ENCODE measurements around the gene PPCS.

The PPCS gene

DNA sequence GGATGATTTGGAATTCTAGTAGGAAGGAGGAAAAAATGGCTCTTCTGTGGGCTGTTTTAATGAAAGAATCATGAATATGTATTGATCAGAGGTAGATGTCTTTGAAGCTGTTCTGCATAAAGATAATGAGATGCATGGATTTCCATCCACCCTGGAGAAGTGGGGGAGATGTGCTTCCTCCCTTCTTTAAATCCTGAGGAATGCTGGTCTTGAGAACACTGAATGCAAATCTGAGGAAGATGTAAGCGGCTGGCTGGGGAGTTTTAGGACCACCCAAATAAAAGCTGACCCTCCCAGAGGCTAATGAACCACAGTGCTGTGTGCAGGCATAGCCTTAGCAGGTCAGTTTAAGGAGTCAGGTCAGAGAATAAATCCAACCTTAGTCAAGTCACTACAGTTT, 37.8 kb upstream of the PPCS start:
- no peak for ATAC-seq (ENCODE audit: insufficient read depth, low read depth)
- H3K4me2 ChIP-seq (ENCODE audit: insufficient read depth, low read length) = no peak overlapping the region
- no peak overlapping the region for H2AFZ ChIP-seq (ENCODE audit: low read depth, low read length)
- no peaks in the 10 kb centered on the region for H3K79me2 ChIP-seq (ENCODE audit: insufficient read depth, low read length)
- no peak overlapping the region for H3K4me3 ChIP-seq (ENCODE audit: low read depth in 1 of 2, low read length in 2 of 2)
- no peak overlapping the region for H3K27ac ChIP-seq (ENCODE audit: low read length)
- DNase-seq = no peak
- H4K20me1 ChIP-seq (ENCODE audit: insufficient read depth, low read length) = no peaks in the 10 kb centered on the region
- no peaks in the 10 kb centered on the region for H3K4me1 ChIP-seq (ENCODE audit: insufficient read depth, low read length)
- H3K36me3 ChIP-seq (ENCODE audit: insufficient read depth, low read length) = peaks cover 16% of the 10 kb centered on the region
- no peaks in the 10 kb centered on the region for H3K27me3 ChIP-seq (ENCODE audit: insufficient read depth, low read length, poor library complexity)
- no peaks in the 10 kb centered on the region for H3K9me3 ChIP-seq (ENCODE audit: insufficient read depth, low read length, severe bottlenecking)
- no peak for TF ChIP-seq CTCF (IDR thresholded peaks at IDR 0.05; ENCODE audit: borderline replicate concordance, extremely low read depth, low read length, poor library complexity, severe bottlenecking)
- TF ChIP-seq EZH2 (IDR thresholded peaks at IDR 0.05; ENCODE audit: borderline replicate concordance, low read depth, low read length, severe bottlenecking) = no peak
- H3K9ac ChIP-seq (ENCODE audit: low read depth, low read length) = no peak overlapping the region

- H3K9me3 ChIP-seq (ENCODE audit: insufficient read depth, low read length, severe bottlenecking) = no peaks in the 10 kb centered on the region
- H3K9ac ChIP-seq (ENCODE audit: low read depth, low read length) = no peak overlapping the region
- H3K27ac ChIP-seq (ENCODE audit: low read length) = no peak overlapping the region
- H3K4me2 ChIP-seq (ENCODE audit: insufficient read depth, low read length) = no peak overlapping the region
- no peaks in the 10 kb centered on the region for H3K4me1 ChIP-seq (ENCODE audit: insufficient read depth, low read length)
- no peaks in the 10 kb centered on the region for H3K27me3 ChIP-seq (ENCODE audit: insufficient read depth, low read length, poor library complexity)
- H3K4me3 ChIP-seq (ENCODE audit: low read depth in 1 of 2, low read length in 2 of 2) = no peak overlapping the region
- peaks cover 13% of the 10 kb centered on the region for H3K36me3 ChIP-seq (ENCODE audit: insufficient read depth, low read length)
- no peak for ATAC-seq (ENCODE audit: insufficient read depth, low read depth)
- no peaks in the 10 kb centered on the region for H3K79me2 ChIP-seq (ENCODE audit: insufficient read depth, low read length)
- no peak for DNase-seq
- TF ChIP-seq EZH2 (IDR thresholded peaks at IDR 0.05; ENCODE audit: borderline replicate concordance, low read depth, low read length, severe bottlenecking) = no peak
- H4K20me1 ChIP-seq (ENCODE audit: insufficient read depth, low read length) = no peaks in the 10 kb centered on the region
- no peak overlapping the region for H2AFZ ChIP-seq (ENCODE audit: low read depth, low read length)
Observed at GRCh38 chr1:42419126-42419821, 37.1 kb upstream of the PPCS start.

DNA sequence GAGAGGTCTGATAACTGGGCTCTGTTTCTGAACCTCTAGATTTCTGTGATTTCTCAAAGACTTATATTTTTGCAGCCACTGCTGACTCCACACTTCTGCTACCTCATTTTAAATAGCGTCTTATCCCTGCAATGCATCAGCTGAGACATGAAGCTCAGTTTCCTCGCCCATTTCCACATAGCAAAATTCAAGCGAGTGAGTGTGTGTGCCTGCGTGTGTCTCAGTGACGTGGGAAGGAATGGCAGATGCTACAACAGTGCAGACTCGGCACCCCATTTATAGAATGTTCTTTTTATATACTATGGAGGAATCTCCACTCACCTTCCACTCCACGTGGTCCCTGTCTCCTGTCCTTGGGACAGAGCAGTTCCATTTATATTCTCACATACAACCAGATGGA, 36.2 kb upstream of the PPCS start:
- H4K20me1 ChIP-seq (ENCODE audit: insufficient read depth, low read length) = no peaks in the 10 kb centered on the region
- H3K4me1 ChIP-seq (ENCODE audit: insufficient read depth, low read length) = no peaks in the 10 kb centered on the region
- no peak overlapping the region for H3K9ac ChIP-seq (ENCODE audit: low read depth, low read length)
- H3K9me3 ChIP-seq (ENCODE audit: insufficient read depth, low read length, severe bottlenecking) = no peaks in the 10 kb centered on the region
- H3K4me2 ChIP-seq (ENCODE audit: insufficient read depth, low read length) = no peak overlapping the region
- H3K4me3 ChIP-seq (ENCODE audit: low read depth in 1 of 2, low read length in 2 of 2) = no peak overlapping the region
- H3K79me2 ChIP-seq (ENCODE audit: insufficient read depth, low read length) = no peaks in the 10 kb centered on the region
- peaks cover 5% of the 10 kb centered on the region; the same call in 1 of the 2 replicates for H3K36me3 ChIP-seq (ENCODE audit: insufficient read depth, low read length)
- no peak overlapping the region for H2AFZ ChIP-seq (ENCODE audit: low read depth, low read length)
- H3K27me3 ChIP-seq (ENCODE audit: insufficient read depth, low read length, poor library complexity) = no peaks in the 10 kb centered on the region
- TF ChIP-seq EZH2 (IDR thresholded peaks at IDR 0.05; ENCODE audit: borderline replicate concordance, low read depth, low read length, severe bottlenecking) (no peak), CTCF (IDR thresholded peaks at IDR 0.05; ENCODE audit: borderline replicate concordance, extremely low read depth, low read length, poor library complexity, severe bottlenecking) (no peak)
- ATAC-seq (ENCODE audit: insufficient read depth, low read depth) (no peak), DNase-seq (no peak)
- no peak overlapping the region for H3K27ac ChIP-seq (ENCODE audit: low read length)

GRCh38 chr1:42420911-42421585, 35.3 kb upstream of the PPCS start:
- no peak for TF ChIP-seq CTCF (IDR thresholded peaks at IDR 0.05; ENCODE audit: borderline replicate concordance, extremely low read depth, low read length, poor library complexity, severe bottlenecking)
- TF ChIP-seq EZH2 (IDR thresholded peaks at IDR 0.05; ENCODE audit: borderline replicate concordance, low read depth, low read length, severe bottlenecking) = no peak
- H3K79me2 ChIP-seq (ENCODE audit: insufficient read depth, low read length) = no peaks in the 10 kb centered on the region
- H3K9me3 ChIP-seq (ENCODE audit: insufficient read depth, low read length, severe bottlenecking) = no peaks in the 10 kb centered on the region
- H3K4me2 ChIP-seq (ENCODE audit: insufficient read depth, low read length) = no peak overlapping the region
- H3K36me3 ChIP-seq (ENCODE audit: insufficient read depth, low read length) = no peaks in the 10 kb centered on the region
- no peaks in the 10 kb centered on the region for H3K4me1 ChIP-seq (ENCODE audit: insufficient read depth, low read length)
- H3K27ac ChIP-seq (ENCODE audit: low read length) = no peak overlapping the region
- no peak overlapping the region for H3K9ac ChIP-seq (ENCODE audit: low read depth, low read length)
- no peaks in the 10 kb centered on the region for H4K20me1 ChIP-seq (ENCODE audit: insufficient read depth, low read length)
- H3K27me3 ChIP-seq (ENCODE audit: insufficient read depth, low read length, poor library complexity) = no peaks in the 10 kb centered on the region
- no peak for DNase-seq
- H2AFZ ChIP-seq (ENCODE audit: low read depth, low read length) = no peak overlapping the region
- no peak for ATAC-seq (ENCODE audit: insufficient read depth, low read depth)
- H3K4me3 ChIP-seq (ENCODE audit: low read depth in 1 of 2, low read length in 2 of 2) = no peak overlapping the region

Data from DND-41 (cell line).